Endothelial cell of umbilical vein (primary cell): ENCODE measurements around the gene TMEM223. TPM values are rescaled to one million over a fixed set of nuclear protein-coding genes. Genes with fewer than 3 reads are reported as not detected.
"Not testable (repeated sequence)": the region's sequence is repeated elsewhere in the genome, so short reads cannot be mapped to it uniquely, and the experiment has no call there.

Experiments used
- BruUV-seq: library from RNA; stranded (reverse); fragments of 400-500 nt; replicated peaks from 2 replicates; lab custom pipeline; 2021; lab: Mats Ljungman, UMichigan
- CTCF ChIA-PET: fragments of 300-600, 350-600 bp; sonication (Branson Sonifier 250); formaldehyde crosslinking; loops from one replicate; lab custom pipeline; 2021; ENCODE audit warnings: antibody characterized with exemption, inconsistent platforms; lab: Charles Lee
- POLR2A ChIA-PET: fragments of 300-600, 350-600 bp; sonication (Branson Sonifier 250); formaldehyde crosslinking; loops from one replicate; lab custom pipeline; 2021; ENCODE audit warnings: antibody characterized with exemption, inconsistent platforms; lab: Charles Lee
- DNase-seq: peaks from one replicate; pipeline ENCODE4 v3.0.0-alpha.2; 2011; ENCODE audit warnings: low read depth, low spot score
- FAIRE-seq: peaks from 2 replicates; lab custom pipeline; 2011; peaks lifted over from hg19 to GRCh38; lab: Jason Lieb, UNC
- H2AFZ ChIP-seq: 2 replicates; pipeline ENCODE4 v1.6.0; 2012; ENCODE audit warnings: low read depth, low read length, control low read depth, inconsistent platforms
- H3K27ac ChIP-seq: 2 replicates; pipeline ENCODE4 v1.5.1; 2011; ENCODE audit warnings: low read depth, mild to moderate bottlenecking, control low read depth, low read length, moderate library complexity; ENCODE audit not compliant: insufficient read depth
- H3K27me3 ChIP-seq, 2 experiments: 2 replicates each; pipeline versions ENCODE4 v1.6.0 to v1.6.1; 2011; ENCODE audit warnings: low read length in 2 of 2, mixed read lengths in 1 of 2; ENCODE audit not compliant: control insufficient read depth in 2 of 2, insufficient read depth in 2 of 2
- H3K36me3 ChIP-seq, 2 experiments: 2 replicates in 1 of 2; 3 replicates in 1 of 2; pipeline ENCODE4 v1.5.1; 2011; ENCODE audit warnings: low read length in 2 of 2, mild to moderate bottlenecking in 1 of 2, moderate library complexity in 1 of 2; ENCODE audit not compliant: control insufficient read depth in 2 of 2, insufficient read depth in 2 of 2; ENCODE audit errors: extremely low read depth in 1 of 2
- H3K4me1 ChIP-seq: 3 replicates; pipeline ENCODE4 v1.5.1; 2011; ENCODE audit warnings: mild to moderate bottlenecking, low read length; ENCODE audit not compliant: control insufficient read depth, insufficient read depth; ENCODE audit errors: extremely low read depth
- H3K4me2 ChIP-seq: 2 replicates; pipeline ENCODE4 v1.6.1; 2011; ENCODE audit warnings: low read length, control low read depth, mixed read lengths; ENCODE audit not compliant: insufficient read depth
- H3K4me3 ChIP-seq, 3 experiments: fragments of 200-600 bp in 1 of 3; sonication (generic), shearing (Covaris generic) in 1 of 3; replicated peaks in 1 of 3; 2 replicates each; pipeline ENCODE4 v1.5.1; 2011 to 2016; ENCODE audit warnings: control low read depth in 3 of 3, low read length in 3 of 3, mild to moderate bottlenecking in 2 of 3, inconsistent platforms in 1 of 3, low read depth in 1 of 3, moderate library complexity in 1 of 3; ENCODE audit not compliant: insufficient read depth in 1 of 3
- H3K79me2 ChIP-seq: 2 replicates; pipeline ENCODE4 v1.6.0; 2012; ENCODE audit warnings: low read length, inconsistent platforms; ENCODE audit not compliant: control insufficient read depth, insufficient read depth
- H3K9ac ChIP-seq: replicated peaks from 2 replicates; pipeline ENCODE3; 2011; ENCODE audit warnings: low read length, control low read depth; ENCODE audit not compliant: insufficient read depth; ENCODE audit errors: extremely low read depth
- H3K9me1 ChIP-seq: replicated peaks from 3 replicates; pipeline ENCODE4 v1.6.0; 2011; ENCODE audit warnings: mild to moderate bottlenecking, low read length; ENCODE audit not compliant: control insufficient read depth, insufficient read depth; ENCODE audit errors: extremely low read depth
- H3K9me3 ChIP-seq: replicated peaks from 2 replicates; pipeline ENCODE4 v1.5.1; 2012; ENCODE audit warnings: low read length, inconsistent platforms; ENCODE audit not compliant: control insufficient read depth, insufficient read depth
- H4K20me1 ChIP-seq: replicated peaks from 2 replicates; pipeline ENCODE3; 2011; ENCODE audit warnings: mild to moderate bottlenecking, low read length; ENCODE audit not compliant: control insufficient read depth, insufficient read depth; ENCODE audit errors: extremely low read depth
- CTCF ChIP-seq, 2 donors: IDR thresholded peaks; 1 replicate in 1 of 2; 2 replicates in 1 of 2; pipeline ENCODE4 v1.5.1; 2011; ENCODE audit warnings: low read length in 2 of 2, mild to moderate bottlenecking in 2 of 2, moderate library complexity in 2 of 2, control low read depth in 1 of 2, inconsistent platforms in 1 of 2, low read depth in 1 of 2; ENCODE audit not compliant: insufficient read depth in 1 of 2; ENCODE audit errors: extremely low read depth in 1 of 2
- EZH2 ChIP-seq: IDR thresholded peaks from 2 replicates; pipeline ENCODE4 v1.6.1; 2012; ENCODE audit warnings: borderline replicate concordance, low read depth, mild to moderate bottlenecking, moderate library complexity, low read length, inconsistent platforms; ENCODE audit not compliant: severe bottlenecking
- FOS ChIP-seq: IDR thresholded peaks from 2 replicates; pipeline ENCODE4 v1.6.1; 2011; ENCODE audit warnings: mild to moderate bottlenecking, low read length, moderate library complexity, borderline replicate concordance; ENCODE audit not compliant: insufficient read depth
- GATA2 ChIP-seq: IDR thresholded peaks from 2 replicates; pipeline ENCODE4 v1.7.0; 2011; ENCODE audit warnings: low read depth, mild to moderate bottlenecking, moderate library complexity, mixed read lengths, low read length; ENCODE audit not compliant: insufficient read length, insufficient read depth
- JUN ChIP-seq: IDR thresholded peaks from 2 replicates; pipeline ENCODE4 v1.6.1; 2011; ENCODE audit warnings: borderline replicate concordance, low read depth; ENCODE audit not compliant: insufficient read length, insufficient read depth
- MAX ChIP-seq: IDR thresholded peaks from 2 replicates; pipeline ENCODE4 v1.6.1; 2011; ENCODE audit not compliant: insufficient read depth, insufficient read length
- MYC ChIP-seq: IDR thresholded peaks from one replicate; pipeline ENCODE4 v1.6.1; 2011; ENCODE audit warnings: mild to moderate bottlenecking, low read depth, low read length
- POLR2A ChIP-seq: IDR thresholded peaks from 2 replicates; pipeline ENCODE4 v1.6.1; 2012; ENCODE audit warnings: low read depth, mild to moderate bottlenecking, control low read depth, low read length
- POLR2AphosphoS5 ChIP-seq: IDR thresholded peaks from 2 replicates; pipeline ENCODE4 v1.6.1; 2012; ENCODE audit warnings: low read depth, mild to moderate bottlenecking, control low read depth, low read length, moderate library complexity; ENCODE audit not compliant: insufficient read depth
- dilution Hi-C: fragments of 300-500 bp; cut with MboI; formaldehyde crosslinking; loops from one replicate; pipeline ENCODE4 v1.15.0; 2019; ENCODE audit warnings: low sequenced_read_pairs; ENCODE audit not compliant: extremely low pct_ligation_motif_present
- intact Hi-C: fragments of 100-400 bp; cut with micrococcal nuclease; formaldehyde crosslinking; loops from one replicate; pipeline ENCODE4 v1.10.0; 2022
- polyA plus RNA-seq, 4 experiments: library from polyadenylated mRNA; depleted of rRNA in 3 of 4; stranded (reverse) in 3 of 4; unstranded in 1 of 4; fragments of >200 nt; gene quantifications; 2 replicates each; pipeline versions ENCODE4 v1.2.1 to v1.2.3, GENCODE V29; 2011 to 2012; ENCODE audit warnings: missing spikeins in 1 of 4
- total RNA-seq: library from RNA; stranded (reverse); gene quantifications from 2 replicates; pipeline ENCODE4 v1.2.3, GENCODE V29; 2021

The TMEM223 gene
- total and polyA plus RNA-seq, 2 donors (not counting 3 experiments of a cell fraction or from before 2014, with no cell fraction given): 11.8 to 26.7 TPM

GRCh38 chr11:62752177-62752785 is 39.5 kb downstream of the TMEM223 start:
- dilution Hi-C loops: no loop called here
- Histone ChIP-seq H2AFZ (no peak overlapping the region), H3K9me1 (no peaks in the 10 kb centered on the region), H3K36me3 (peaks cover 0 to 5% of the 10 kb centered on the region in 2 experiments), H3K27me3 (no peaks in the 10 kb centered on the region), H3K4me2 (no peak overlapping the region), H4K20me1 (no peaks in the 10 kb centered on the region), H3K9ac (no peak overlapping the region), H3K9me3 (no peaks in the 10 kb centered on the region), H3K4me1 (peaks cover 5% of the 10 kb centered on the region), H3K27ac (no peak overlapping the region), H3K79me2 (peaks cover 10% of the 10 kb centered on the region), H3K4me3 (no peak overlapping the region)
- ChIA-PET CTCF (interaction anchor here (1.9 to 2.5 kb wide), 2 partner anchors 9 to 23 kb away, joined by 4 to 8 read pairs; no protein-coding TSS in a partner anchor), POLR2A (no interaction called here)
- intact Hi-C loops: loop anchor here (5.0 kb wide), 1 partner anchor 1085 kb away; the partner anchor contains the start of gene MARK2
- DNase-seq (no peak), FAIRE-seq (no peak)
- TF ChIP-seq MYC: no peak
- no peak for TF ChIP-seq MAX
- no peak for TF ChIP-seq FOS
- TF ChIP-seq POLR2A: no peak
- no peak for TF ChIP-seq EZH2
- no peak for TF ChIP-seq GATA2
- TF ChIP-seq POLR2AphosphoS5: no peak
- TF ChIP-seq CTCF (IDR thresholded peaks at IDR 0.05; ENCODE audit: extremely low read depth in 1 of 2, insufficient read depth in 1 of 2, low read depth in 1 of 2, low read length in 2 of 2): no peak
- no peak for TF ChIP-seq JUN
- BruUV-seq: no TSS peak

- DNase-seq, dilution Hi-C loops, H3K4me2 ChIP-seq, H3K9ac ChIP-seq, POLR2A ChIA-PET, H4K20me1 ChIP-seq, FAIRE-seq, H3K9me3 ChIP-seq, H3K27me3 ChIP-seq, H3K4me3 ChIP-seq, H3K9me1 ChIP-seq, H3K4me1 ChIP-seq, BruUV-seq, CTCF ChIA-PET, H2AFZ ChIP-seq, H3K36me3 ChIP-seq, H3K27ac ChIP-seq: not testable (repeated sequence)
- intact Hi-C loops: loop anchor here (5.0 kb wide), 1 partner anchor 1087 kb away; the partner anchor contains the start of gene MARK2
- peaks cover 10% of the 10 kb centered on the region for H3K79me2 ChIP-seq
Measured at GRCh38 chr11:62749931-62750330, 41.9 kb downstream of the TMEM223 start.
